Neural crest cell (in vitro differentiated cells): ENCODE measurements around the gene PTPN23. TPM values are rescaled to one million over a fixed set of nuclear protein-coding genes. Genes with fewer than 3 reads are reported as not detected.

Experiments used
- DNase-seq: peaks from one replicate; pipeline ENCODE4 v3.0.0; 2021; ENCODE audit warnings: low read depth, mixed read lengths, low spot score
- H3K27ac Mint-ChIP-seq: one replicate; pipeline ENCODE4 v1.8.0; 2021; ENCODE audit warnings: mild to moderate bottlenecking, mixed read lengths; ENCODE audit not compliant: unreplicated experiment
- H3K27me3 Mint-ChIP-seq: 2 replicates; pipeline ENCODE4 v1.8.0; 2021; ENCODE audit warnings: low read depth, mild to moderate bottlenecking, mixed read lengths
- H3K36me3 Mint-ChIP-seq: 2 replicates; pipeline ENCODE4 v1.8.0; 2021; ENCODE audit warnings: low read depth, mild to moderate bottlenecking, mixed read lengths
- H3K4me1 Mint-ChIP-seq: 2 replicates; pipeline ENCODE4 v1.8.0; 2021; ENCODE audit warnings: mixed read lengths
- H3K4me3 Mint-ChIP-seq: one replicate; pipeline ENCODE4 v1.8.0; 2021; ENCODE audit warnings: mild to moderate bottlenecking, mixed read lengths
- H3K9me3 Mint-ChIP-seq: 2 replicates; pipeline ENCODE4 v1.8.0; 2021; ENCODE audit warnings: mixed read lengths
- CTCF ChIP-seq: fragments of 200-600 bp; sonication (generic); conservative IDR thresholded peaks from 2 replicates; pipeline ENCODE4 v1.5.0; 2021; ENCODE audit warnings: antibody characterized with exemption, mild to moderate bottlenecking
- total RNA-seq: library from RNA; stranded (reverse); gene quantifications from 2 replicates; pipeline ENCODE4 v1.2.1, GENCODE V29; 2021

The PTPN23 gene
- total RNA-seq, 1 donor from 2014 or later = 43.9 TPM

- Mint-ChIP-seq H3K4me3 (no peak overlapping the region), H3K9me3 (peaks cover 2% of the 10 kb centered on the region), H3K27me3 (no peaks in the 10 kb centered on the region), H3K36me3 (peaks cover 14% of the 10 kb centered on the region), H3K4me1 (peaks cover 25% of the 10 kb centered on the region), H3K27ac (no peak overlapping the region)
- no peak for DNase-seq
- no peak for TF ChIP-seq CTCF
These were observed 61.2 kb downstream of the PTPN23 start for GRCh38 chr3:47441796-47442551.

DNA sequence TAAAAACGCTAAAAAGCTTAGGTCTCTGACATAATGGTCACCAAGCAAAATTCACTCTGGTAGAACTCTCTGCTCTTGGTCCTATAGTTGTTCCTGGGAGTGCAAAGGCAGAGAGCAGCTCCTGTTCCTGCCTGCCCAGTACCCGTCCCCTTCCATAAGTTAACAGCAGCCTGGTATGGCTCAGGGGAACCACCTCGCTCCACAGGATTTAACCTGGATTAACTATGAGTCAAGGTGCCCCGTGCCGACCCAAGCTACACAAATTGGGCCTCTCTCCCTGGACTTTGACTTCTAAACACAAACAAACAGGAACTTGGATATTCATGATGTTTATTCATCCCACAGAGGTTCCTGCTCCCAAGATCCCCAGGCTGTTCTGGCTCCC lies 62.8 kb downstream of the PTPN23 start:
- peaks cover 25% of the 10 kb centered on the region for H3K4me1 Mint-ChIP-seq
- TF ChIP-seq CTCF = no peak
- no peak overlapping the region for H3K4me3 Mint-ChIP-seq
- peaks cover 8% of the 10 kb centered on the region for H3K36me3 Mint-ChIP-seq
- H3K27ac Mint-ChIP-seq = peak overlapping the region; percentile 29
- no peak for DNase-seq
- no peaks in the 10 kb centered on the region for H3K27me3 Mint-ChIP-seq
- peaks cover 5% of the 10 kb centered on the region for H3K9me3 Mint-ChIP-seq

- Mint-ChIP-seq H3K36me3 (peaks cover 5% of the 10 kb centered on the region), H3K27ac (no peak overlapping the region), H3K4me3 (no peak overlapping the region)
These were observed 63.3 kb downstream of the PTPN23 start for GRCh38 chr3:47444103-47444502.

DNA sequence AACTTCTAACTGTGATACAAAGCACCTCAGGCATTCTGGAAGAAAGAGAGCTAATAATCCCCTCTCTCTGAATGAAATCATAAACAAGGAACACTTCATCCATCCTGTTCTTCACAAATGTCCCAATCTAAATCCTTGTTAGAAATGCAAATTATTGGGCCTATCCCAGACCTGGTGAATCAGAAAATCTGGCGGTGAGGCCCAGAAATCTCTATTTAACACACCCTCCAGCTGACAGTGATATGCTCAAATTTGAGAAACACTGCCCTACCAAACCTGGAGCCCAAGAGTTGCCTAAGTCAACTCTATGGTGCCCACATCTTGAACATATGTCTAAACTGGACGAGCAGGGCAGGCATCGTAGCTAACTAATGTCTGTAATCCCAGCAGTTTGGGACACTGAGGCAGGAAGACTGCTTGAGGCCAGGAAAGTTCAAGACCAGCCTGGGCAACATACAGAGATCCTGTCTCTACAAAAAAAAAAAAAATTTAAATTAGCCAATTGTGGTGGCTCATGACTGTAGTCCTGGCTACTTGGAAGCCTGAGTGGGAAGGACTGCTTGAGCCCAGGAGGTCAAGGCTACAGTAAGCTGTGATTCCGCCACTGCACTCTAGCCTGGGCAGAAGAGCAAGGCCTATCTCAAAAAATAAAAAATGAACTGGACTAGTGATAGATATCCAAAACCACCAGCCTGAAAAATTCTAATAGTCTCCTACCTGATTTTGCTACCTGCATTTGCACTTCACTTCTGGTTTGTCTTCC lies 71.8 kb downstream of the PTPN23 start:
- no peak for TF ChIP-seq CTCF
- H3K36me3 Mint-ChIP-seq = peaks cover 3% of the 10 kb centered on the region
- H3K27me3 Mint-ChIP-seq = no peaks in the 10 kb centered on the region
- peaks cover 5% of the 10 kb centered on the region for H3K9me3 Mint-ChIP-seq
- peak overlapping the region; percentile 57 for H3K27ac Mint-ChIP-seq
- H3K4me3 Mint-ChIP-seq = no peak overlapping the region
- no peak for DNase-seq
- H3K4me1 Mint-ChIP-seq = no peaks in the 10 kb centered on the region

More at GRCh38 chr3:47444103-47444502, 63.3 kb downstream of the PTPN23 start:
- Mint-ChIP-seq H3K27me3 (no peaks in the 10 kb centered on the region), H3K4me1 (peaks cover 25% of the 10 kb centered on the region), H3K9me3 (peaks cover 5% of the 10 kb centered on the region)
- no peak for TF ChIP-seq CTCF
- DNase-seq = no peak

- Mint-ChIP-seq H3K4me3 (no peak overlapping the region), H3K36me3 (peaks cover 11% of the 10 kb centered on the region), H3K27ac (no peak overlapping the region), H3K4me1 (peaks cover 8% of the 10 kb centered on the region), H3K27me3 (no peaks in the 10 kb centered on the region), H3K9me3 (peaks cover 6% of the 10 kb centered on the region)
- TF ChIP-seq CTCF = no peak
- no peak for DNase-seq
These were observed 75.1 kb downstream of the PTPN23 start for GRCh38 chr3:47455806-47456452.
